ENCODE results near the gene SPSB3.

GRCh38 chr16:1758923-1759322 lies 23.4 kb downstream of the SPSB3 start:
- no peak for TF ChIP-seq CTCF (conservative IDR thresholded peaks at IDR 0.05 in 1 of 2, IDR thresholded peaks at IDR 0.05 in 1 of 2; ENCODE audit: low read depth in 1 of 2, low read length in 2 of 2)
- TF ChIP-seq EZH2 (IDR thresholded peaks at IDR 0.05; ENCODE audit: low read length, missing control alignments): no peak

Measured in fibroblast of lung (primary cell).